Endometrial microvascular endothelial cells (primary cell): ENCODE measurements around the gene PRDM5. TPM values are rescaled to one million over a fixed set of nuclear protein-coding genes. Genes with fewer than 3 reads are reported as not detected.

ENCODE experiments used
- in situ Hi-C: cut with HindIII; loops from 2 replicates; pipeline ENCODE4 v1.10.0; 2017; ENCODE audit warnings: low sequenced_read_pairs, low pct_unique_long_range_greater_than_20kb; ENCODE audit errors: inconsistent ontology term
- total RNA-seq: library from RNA; depleted of rRNA; stranded (reverse); fragments of >200 nt; gene quantifications from one replicate; pipeline ENCODE4 v1.2.3, GENCODE V29; 2015; ENCODE audit errors: inconsistent ontology term

The PRDM5 gene
- total RNA-seq = 5.9 TPM

GRCh38 chr4:120922381-120923206 is at the start of gene PRDM5:
PRDM5 (minus strand) TSS chr4:120922726; CDS start chr4:120922608, 118 bp downstream.
- in situ Hi-C loops = no loop called here

GRCh38 chr4:120971884-120972283 is 49.4 kb upstream of the PRDM5 start:
- in situ Hi-C loops = no loop called here

DNA sequence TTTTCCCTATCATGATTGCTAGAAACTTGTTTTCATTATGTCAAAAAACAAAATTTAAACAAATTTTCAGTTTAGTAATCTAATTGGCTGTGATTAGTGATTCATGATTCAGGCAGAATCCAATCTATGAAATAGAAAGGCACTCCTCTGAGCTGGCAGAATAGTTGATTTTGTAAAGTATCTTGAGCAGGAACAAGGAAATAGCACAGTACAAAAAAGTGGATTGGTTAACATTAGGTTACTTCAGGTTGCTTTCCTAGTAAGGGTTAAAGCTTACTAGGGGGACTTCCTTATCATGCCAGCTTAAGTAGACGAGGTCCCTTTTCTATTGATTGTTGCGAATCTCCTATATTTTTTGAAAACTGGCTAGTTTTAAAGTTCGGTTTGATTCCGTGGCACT is 43.4 kb upstream of the PRDM5 start:
- in situ Hi-C loops = no loop called here

- in situ Hi-C loops = no loop called here
These were observed 42.1 kb upstream of the PRDM5 start for GRCh38 chr4:120964596-120964995.

- in situ Hi-C loops = no loop called here
These were observed 40.9 kb upstream of the PRDM5 start for GRCh38 chr4:120963449-120963848.

GRCh38 chr4:120960656-120961267 is 38.2 kb upstream of the PRDM5 start:
- in situ Hi-C loops = no loop called here

- in situ Hi-C loops = no loop called here
These were observed 25.9 kb upstream of the PRDM5 start for GRCh38 chr4:120948382-120948781.

- in situ Hi-C loops = no loop called here
These were observed 20.2 kb upstream of the PRDM5 start for GRCh38 chr4:120942776-120943175.

DNA sequence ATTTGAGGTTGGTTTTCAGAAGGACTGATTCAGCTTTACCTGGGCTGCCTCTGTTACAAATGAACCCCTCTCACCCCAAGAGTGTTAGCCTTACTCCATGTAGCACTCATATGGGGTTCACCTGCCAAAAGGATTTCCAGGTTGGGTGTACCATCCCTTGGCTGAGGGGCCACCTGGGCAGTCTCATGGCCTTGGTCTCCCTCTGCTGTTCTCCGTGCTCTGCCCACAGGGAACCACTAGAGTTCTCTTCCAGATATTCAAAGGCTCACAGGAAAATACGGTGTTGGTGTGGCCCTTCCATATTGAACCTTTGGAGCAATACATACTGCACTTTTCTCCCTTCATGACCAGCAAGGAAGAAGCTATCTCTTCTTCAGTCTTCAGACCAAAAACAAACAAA is 18.0 kb upstream of the PRDM5 start:
- in situ Hi-C loops = no loop called here

DNA sequence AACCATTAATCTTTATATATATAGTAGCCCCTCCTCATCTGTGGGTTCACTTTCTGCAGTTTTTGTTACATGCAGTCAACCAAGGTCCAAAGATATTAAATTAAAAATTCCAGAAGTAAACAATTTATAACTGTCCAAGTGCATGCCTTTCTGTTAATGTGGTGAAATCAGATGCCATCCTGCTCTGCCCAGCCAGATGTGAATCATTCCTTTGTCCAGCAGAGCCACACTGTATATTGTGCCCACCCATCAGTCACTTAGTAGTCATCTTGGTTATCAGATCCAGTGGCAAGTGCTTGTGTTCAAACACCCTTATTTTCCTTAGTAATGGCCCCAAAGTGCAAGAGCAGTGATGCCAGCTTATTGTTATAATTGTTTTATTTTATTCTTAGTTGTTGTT is 17.2 kb upstream of the PRDM5 start:
- in situ Hi-C loops = no loop called here

DNA sequence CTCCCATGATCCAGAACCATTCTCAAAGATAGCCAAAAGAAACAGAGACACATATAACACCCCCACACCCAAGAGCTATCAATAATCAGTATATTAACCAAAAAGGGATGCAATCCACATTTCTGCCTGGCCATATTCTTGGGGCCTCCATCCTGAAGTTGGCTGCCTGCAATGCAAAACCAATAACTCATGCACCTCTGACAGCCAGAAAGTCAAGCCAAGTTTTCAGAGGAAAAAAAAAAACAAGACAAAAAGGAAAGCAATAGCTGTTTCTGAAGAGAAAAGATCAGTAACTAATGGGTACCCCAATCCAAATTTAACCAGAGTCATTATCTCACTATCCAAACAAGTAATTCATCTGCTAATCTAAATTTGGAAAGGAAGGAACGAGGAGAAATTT is 7.3 kb upstream of the PRDM5 start:
- in situ Hi-C loops = no loop called here

DNA sequence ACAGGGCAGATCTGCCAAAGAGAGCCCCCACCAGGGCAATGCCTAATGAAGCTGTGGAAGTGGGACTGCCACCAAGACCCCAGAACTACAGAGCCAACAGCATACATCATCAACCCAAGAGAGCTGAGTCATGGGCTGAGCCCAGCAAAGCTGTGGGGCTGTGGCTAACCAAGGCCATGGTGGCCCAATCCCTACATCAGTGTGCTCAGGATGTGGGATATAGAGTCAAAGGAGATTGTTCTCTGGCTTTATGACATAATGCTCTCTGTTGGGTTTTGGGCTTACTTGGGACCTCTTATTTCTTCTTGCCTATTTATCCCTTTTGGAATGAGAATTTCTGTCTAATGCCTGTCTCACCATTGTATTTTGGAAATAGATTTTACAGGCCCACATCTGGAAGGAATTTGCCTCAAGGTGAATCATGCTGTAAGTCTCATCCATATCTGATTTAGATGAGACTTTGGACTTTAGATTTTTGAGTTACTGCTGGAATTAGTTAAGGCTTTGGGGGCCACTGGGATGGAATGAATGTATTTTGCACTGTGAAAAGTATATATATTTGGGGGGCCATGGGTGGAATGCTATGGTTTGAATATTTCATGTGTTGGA is 5.4 kb upstream of the PRDM5 start:
- in situ Hi-C loops = no loop called here

DNA sequence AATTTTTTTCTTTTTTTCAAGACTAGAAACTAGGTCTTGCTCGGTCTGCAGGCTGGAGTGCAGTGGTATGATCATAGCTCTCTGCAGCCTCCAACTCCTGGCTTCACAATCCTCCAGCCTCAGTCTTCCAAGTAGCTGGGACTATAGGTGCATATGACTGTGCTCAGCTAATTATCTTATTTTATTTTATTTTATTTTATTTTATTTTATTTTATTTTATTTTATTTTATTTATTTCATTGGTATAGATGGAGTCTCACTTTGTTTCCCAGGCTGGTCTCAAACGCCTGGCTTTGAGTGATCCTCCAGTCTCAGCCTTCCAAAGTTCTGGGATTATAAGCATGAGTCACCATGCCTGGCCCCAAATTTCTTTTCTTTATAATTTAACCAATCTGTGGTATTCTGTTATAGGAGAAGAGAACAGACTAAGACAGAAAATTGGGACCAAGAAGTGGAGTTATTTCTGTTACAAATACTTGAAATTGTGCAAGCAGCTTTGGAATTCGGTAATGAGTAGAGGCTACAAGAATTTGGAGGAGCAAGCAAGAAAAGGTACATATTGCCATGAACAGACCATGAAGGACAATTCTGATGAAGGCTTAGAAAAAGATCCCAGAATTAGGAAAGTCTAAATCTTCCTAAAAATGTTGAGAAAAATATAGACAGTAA is 4.0 kb upstream of the PRDM5 start:
- in situ Hi-C loops = no loop called here

- in situ Hi-C loops = no loop called here
These were observed 2.4 kb upstream of the PRDM5 start for GRCh38 chr4:120924931-120925330.

- in situ Hi-C loops = no loop called here
These were observed 639 bp upstream of the PRDM5 start for GRCh38 chr4:120923207-120923522.

- in situ Hi-C loops = no loop called here
These were observed 808 bp downstream of the PRDM5 start for GRCh38 chr4:120921456-120922380.

GRCh38 chr4:120920666-120921065 is 1.9 kb downstream of the PRDM5 start:
- in situ Hi-C loops = no loop called here

DNA sequence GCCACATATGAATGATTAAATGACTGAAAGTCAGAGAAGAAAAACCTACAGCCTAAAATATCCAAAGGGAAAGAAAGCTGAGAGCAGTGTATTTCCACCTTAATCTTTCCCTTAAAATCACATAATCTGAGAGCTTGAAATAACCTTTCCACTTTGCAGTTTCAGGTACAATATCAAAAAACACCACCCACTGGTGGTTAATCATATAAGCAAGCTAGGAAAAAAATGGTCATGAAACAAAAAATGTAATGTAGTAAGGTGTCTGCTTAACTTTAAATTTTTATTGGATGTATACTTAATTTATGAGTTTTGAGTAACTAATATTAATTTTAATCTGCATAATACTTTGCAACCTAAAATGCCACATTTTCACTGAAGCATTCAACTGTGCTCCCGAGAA is 3.2 kb downstream of the PRDM5 start:
- in situ Hi-C loops = no loop called here

GRCh38 chr4:120918788-120919187 is 3.7 kb downstream of the PRDM5 start:
- in situ Hi-C loops = no loop called here
